GM18870 (cell line): ENCODE results near the gene CRAT.

Experiments used
- ATAC-seq: cut with Tn5 transposase; IDR thresholded peaks from one replicate; pipeline ENCODE4 v1.9.1; 2021; ENCODE audit warnings: moderate library complexity; ENCODE audit not compliant: unreplicated experiment

CRAT gene

DNA sequence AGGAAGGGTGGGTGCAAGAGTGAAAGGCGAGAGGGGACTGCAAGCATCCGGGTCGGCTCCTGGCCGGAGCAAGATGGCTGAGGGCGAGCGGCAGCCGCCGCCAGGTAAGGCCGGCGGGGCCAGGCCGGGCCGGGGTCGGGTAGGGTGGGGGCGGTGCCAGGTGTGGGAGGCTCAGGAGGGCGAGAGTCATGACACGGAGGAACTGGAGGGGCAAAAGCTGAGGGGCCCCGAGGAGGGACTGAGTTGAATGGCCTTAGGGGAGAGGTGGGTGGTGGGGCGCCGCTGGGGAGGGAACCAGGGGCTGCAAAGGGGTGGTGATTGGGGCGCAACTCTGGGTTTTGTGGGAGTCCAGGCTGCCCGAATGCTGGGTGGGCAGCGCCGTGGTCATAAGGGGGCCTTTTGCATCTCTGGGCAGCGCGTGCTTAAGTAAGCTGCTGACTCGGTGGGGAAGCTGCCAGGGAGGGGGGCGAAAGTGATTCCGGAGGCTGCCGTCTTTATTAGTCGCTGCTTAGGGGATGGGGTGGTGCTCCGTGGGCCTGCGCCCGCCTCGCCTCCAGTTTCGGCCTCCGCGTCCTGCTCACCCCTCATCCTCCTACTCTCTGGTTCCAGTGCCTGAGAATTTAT is 1.0 kb upstream of the CRAT start:
- no peak for ATAC-seq

DNA sequence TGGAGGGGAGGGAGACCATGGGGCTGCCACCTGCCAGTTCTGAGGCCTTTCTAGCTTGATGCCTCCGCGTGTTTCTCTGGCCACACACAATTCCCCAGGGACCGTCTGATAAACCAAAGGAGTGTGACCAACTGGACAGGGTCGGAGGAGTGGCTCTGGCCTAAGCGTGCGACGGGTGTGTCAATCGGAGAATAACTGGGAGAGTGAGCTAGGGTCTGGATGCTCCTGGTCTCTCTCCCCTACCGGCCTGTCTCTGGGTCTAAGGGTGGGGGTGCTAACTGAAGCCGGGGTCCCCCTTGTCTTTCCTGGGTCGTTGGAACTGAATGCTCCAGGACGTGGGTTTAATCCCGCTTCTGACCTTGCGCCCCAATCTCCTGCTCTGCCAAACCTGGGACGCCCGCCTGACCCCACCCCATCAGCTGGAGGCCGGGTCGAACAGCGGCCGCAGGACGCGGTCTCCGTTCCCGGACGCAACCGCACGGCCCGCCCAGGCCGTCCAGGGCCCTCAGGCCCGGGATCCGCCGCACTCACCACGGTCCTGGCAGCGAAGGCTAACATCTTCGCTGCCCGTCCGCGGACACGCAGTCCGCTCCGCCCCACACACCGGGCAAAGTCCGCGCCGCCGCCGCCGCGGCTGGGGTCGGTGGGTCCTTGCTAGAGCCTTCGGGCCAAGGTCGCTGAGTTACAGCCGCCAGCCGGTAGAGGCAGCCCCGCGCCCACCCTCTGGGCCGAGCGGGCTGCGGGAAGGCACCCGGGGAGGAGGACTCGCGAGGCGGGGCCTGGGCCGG is 447 bp downstream of the CRAT start:
- no peak for ATAC-seq

DNA sequence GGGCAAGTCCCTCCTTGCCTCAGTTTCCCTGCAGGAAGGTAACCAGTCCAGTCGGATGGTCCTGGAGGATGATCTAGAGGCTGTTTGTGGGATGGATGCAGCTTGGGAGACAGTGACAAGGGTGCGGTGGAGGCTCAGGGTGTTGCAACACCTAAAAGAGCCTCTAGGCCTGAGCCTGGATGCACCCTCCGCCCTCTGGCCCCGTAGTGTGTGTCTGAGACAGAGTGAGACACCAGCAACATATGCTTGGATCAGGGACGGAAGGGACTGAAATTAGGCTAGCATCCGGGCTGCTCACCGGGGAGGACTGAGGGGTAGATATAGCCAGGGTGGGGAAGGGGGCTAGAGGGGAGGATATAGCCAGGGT is 1.1 kb downstream of the CRAT start:
- ATAC-seq: no peak

DNA sequence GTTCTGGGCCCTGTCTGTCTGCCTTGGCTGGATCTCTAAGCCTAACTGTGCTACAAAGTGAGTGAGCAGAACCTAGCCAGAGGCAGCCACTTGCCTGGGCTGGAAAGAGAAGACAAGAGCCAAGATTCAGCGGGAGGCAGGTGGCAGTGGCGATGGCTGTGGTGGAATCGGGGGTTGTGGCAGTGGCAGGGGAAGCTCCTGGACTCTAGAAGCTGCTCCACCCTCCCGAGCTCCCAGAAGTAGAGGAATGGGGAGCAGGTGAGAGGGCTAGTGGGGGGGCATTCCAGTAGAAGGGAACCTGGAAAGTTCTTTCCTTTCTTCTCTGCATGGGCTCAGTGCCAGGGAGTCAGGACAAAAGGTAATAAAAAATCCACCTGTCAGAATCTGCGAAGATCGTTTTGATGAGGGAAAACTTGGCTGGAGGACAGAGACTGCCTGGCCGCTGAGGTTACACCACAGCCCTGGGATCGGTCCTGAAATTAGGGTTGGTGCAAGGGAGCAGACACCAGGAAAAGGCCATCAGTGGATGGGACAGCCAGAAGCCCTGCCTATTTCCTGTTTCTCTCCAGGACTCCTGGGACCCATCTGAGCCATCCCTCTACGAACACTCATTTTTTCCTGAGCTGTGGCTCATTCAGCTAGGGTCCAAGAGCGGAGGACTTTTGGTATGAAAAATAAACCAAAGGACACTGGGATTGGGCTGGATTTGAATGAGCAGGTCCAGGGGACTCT is 1.6 kb downstream of the CRAT start:
- ATAC-seq: no peak

DNA sequence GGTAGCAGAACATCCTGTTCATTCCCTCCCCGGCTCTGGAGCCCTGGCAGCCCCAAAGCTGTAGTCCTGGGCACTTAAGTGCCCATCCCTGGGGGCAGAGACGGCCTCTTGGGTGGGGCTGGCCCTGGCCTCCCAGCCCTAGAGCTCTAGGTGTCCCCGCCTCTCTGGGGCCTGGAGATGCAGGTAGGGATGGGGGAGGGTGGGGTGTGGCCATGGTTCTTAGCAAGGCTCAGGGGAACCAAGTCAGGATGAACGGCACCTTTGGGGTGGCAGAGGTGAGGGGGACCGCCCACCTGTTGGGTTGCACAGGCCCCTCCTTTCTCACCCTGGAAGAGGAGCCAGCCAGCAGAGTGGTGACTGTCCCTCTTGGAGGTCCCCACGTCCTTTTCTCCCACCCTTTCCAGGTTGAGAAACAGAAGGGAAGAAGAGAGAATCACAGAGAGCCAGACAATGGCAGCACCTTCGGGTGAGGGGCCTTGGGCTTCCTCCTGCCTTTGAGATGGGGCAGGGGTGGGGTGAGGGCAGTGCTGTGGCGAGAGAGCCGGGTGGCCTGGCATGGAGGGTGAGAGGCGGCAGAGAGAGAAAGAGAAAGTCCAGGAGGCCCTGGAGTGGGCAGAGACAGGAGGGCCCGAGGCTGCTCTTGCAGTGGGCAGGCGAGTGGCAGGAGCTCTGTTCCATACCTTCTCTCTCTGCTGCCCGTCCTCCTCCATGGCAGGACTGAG is 2.3 kb downstream of the CRAT start:
- ATAC-seq: no peak

DNA sequence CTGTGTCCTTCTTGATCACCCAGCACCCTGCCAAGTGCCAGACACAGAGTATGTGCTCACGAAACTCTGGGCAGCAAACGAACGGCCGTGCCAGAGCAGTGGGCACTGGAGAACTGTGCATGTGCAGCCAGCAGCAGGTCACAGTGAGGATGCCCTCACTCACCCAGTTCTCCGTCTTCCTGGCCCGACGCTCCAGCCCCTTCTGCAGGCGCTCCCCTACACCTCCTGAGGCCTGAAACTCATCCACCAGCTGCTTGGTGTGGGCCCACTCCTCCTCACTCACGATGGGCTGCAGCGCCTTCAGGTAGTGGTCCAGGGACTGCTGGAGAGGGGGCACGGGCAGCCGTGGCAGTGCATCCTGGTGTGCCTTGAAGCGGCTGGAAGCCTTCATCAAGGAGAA is 2.9 kb downstream of the CRAT start:
- no peak for ATAC-seq

DNA sequence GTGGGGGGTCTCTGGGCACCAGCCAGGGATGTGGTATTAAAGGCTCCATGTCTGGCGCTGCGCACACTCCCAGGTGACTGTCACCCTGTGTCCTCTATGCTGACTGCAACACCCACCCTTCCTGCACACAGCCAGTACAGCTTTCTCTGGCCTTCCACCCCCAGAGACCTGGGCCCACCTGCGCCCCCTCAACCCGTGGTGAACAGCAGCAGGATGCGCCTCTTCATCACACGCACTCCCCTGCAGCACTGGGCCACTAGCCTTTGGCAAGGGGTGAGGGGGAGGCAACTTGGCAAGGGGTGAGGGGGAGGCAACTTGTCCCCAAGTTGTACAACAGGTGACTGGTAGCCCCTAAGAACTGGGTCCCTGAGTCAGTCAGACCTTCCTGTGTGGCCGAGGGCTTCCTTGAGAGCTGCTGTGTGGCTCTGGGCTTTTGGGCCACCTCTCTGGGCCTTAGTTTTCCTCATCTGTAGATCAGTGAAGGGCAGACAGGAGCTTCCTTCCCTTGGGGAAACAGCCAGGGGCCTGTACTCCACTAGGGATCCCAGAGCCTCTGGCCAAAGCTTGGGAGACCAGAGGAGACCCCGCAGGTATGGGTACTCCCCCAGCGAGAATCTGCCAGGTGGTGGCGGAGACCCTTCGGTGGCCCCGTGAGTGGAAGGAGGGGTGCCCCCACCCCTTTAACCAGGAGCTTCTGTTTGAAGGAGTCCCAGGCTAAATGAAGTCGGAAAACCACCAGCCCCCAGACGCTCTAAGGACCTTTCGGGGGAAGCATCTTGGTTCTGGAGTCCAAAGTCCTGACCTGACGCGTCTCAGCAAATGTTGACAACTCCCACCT is 4.5 kb downstream of the CRAT start:
- ATAC-seq: no peak

DNA sequence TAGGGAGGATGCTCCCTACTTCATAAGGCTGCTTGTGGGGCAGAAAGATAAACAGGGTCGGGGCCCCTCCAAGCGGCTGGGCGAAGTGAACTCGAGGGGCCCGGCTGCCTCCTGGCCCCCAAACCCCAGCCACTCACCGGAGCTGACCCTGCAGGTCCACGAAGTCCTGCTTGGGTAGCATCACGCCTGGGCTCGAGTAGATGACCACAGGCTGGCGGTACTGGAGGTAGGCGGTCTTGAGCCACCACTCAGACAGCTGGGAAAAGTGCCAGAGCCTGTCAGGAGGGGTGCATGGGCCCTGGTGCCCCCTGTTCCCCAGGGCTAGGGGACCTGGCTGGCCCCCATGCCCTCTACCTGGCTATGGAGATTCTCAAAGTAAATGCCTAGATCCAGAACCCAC is 6.5 kb downstream of the CRAT start:
- ATAC-seq: no peak

DNA sequence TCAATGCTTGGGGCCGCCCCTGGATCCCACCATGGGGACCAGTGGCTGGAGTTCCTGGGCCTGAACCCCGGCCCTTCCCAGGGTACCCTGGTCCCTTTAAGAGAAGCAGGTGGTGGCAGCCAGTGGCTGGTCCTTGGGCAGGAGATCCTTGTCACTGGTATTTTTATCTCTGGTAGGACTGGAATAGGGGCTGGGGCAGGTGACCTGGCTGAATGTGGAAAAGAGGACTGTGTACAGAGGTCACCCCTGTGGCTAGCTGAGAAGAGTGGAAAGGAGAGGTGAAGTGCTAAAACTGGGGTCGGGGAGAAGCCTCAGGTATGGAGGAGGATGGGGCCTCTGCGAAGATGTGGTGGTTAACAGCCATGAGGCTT is 7.0 kb downstream of the CRAT start:
- no peak for ATAC-seq

DNA sequence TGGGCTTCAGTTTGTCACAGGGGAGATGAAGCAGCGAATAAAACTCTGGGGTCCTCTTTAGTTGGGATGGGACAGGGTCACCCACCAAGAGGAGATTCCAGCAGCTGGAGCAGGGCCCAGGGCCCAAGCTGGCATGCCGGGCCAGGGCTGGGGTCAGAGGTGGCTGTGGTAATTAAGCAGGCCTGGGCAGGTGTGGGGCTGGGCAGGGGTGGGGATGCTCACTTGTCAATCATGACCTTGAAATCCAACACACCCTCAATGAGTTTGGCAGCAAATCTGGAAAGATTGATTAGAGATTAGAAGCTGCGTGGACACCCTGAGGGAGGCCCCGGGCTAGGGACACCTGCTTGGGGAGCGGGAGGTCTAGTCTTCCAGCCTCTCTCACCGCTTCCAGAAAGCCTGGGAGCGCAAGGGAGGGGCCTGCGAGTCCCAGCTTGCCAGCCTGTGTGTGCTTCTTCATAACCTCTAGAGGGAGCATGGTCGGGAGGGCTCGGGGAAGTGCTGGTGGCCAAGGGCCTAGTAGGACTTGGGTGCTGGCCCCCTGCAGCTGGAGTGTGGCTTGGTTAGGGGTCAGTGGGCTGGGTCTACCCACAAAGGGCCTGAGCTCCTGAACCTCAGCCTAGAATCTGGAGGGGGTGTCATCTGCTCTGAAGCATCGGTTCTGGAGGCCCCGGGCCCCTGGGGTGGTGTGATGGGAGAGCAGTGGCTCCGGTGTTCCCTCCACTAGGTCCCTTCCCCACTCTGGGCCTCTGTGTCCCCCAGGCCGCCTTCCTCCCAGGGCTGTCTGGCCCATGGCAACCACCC is 7.6 kb downstream of the CRAT start:
- ATAC-seq: no peak

DNA sequence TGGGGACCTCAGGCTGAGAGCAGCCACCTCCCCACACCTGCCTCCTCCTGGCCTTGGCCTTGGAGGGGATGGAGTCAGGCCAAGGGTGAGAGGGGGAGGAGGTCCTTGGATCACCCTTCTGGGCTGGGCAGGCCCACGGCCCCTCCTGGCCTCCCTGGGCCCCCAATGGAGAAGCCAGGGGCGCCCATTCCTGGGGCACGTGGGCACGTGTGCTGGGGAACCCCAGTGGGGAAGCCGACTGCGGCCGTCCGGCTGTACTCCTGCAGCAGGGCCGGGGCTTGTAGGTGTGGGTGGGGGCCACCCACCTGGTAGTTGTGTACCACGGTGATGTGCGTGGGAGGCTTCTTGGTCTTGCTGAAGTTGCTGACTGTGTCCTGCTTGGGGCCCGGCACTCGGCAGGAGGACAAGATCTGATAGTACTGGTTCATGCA is 8.5 kb downstream of the CRAT start:
- no peak for ATAC-seq

DNA sequence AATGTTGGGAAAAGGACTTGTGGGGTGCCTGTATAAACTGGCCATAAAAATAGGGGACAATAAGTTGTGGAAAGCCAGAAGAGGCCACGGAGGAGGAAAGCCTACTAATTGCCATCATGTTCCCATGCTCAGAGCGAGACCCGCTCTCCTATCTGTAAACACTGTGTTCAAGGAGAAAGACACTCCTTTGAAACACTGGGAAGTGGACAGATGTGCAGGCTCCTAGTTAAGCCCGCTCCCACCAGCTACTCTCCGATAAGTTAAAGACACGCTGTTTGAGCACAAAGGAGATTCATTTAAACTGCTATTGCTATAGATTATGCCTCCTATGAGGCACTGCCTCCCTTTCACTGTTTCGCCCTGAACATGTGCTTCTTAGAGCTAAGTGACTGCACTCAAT is 9.3 kb downstream of the CRAT start:
- no peak for ATAC-seq

DNA sequence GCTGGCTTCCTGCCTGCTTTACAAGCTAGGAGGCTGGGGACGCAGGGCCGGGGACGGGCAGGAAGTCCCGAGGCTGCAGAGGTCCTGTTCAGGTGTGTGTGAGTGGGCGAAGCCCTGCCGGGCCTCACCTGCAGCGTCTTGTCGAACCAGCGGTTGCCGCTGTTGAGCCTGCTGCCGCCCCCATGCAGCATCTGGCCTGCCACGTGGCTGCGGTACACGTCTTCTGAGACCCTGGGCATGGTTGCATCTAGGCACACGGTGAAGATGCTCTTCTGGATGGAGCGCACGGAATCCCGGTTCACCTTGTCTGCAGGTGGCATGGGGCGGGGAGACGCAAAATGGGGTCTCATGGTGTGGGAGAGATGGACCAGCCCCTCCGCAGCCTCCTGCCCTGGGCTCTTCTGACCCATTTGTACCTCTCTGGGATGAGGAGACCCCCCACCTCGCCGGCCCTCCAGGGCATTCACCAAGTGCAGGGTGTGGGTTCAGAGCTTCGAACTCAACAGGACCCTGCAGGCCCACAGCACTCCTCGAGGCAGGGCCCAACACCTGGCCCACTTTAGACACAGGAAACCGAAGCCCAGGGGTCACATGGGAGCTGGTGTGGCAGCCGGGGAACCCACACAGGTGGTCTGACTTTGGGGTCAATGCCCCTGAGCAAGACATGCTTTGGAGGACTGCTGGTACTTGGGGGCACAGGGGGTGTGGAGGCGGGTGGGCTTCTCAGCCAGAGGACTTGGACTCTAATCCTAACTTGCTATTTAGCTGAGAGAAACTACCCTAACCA is 10.0 kb downstream of the CRAT start:
- ATAC-seq: no peak

DNA sequence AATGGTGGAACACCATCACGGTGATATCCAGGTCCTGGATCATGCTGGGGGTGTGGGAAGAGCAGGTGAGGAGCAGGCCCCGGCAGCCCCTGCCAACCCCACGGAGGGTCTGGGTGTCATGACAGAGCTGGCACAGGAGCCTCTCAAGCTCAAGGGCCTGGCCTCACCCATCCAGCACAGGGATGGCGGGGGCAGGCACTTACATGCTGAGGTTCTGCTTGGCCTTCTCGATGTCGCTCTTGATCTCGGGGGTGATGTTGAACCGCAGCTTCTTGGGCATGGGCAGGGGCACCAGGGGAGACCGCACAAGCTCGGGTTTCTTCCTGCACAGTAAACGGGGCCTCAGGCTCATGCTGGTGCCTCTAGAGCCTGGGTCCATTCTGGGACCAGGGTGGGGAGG is 12.3 kb downstream of the CRAT start:
- ATAC-seq: no peak

DNA sequence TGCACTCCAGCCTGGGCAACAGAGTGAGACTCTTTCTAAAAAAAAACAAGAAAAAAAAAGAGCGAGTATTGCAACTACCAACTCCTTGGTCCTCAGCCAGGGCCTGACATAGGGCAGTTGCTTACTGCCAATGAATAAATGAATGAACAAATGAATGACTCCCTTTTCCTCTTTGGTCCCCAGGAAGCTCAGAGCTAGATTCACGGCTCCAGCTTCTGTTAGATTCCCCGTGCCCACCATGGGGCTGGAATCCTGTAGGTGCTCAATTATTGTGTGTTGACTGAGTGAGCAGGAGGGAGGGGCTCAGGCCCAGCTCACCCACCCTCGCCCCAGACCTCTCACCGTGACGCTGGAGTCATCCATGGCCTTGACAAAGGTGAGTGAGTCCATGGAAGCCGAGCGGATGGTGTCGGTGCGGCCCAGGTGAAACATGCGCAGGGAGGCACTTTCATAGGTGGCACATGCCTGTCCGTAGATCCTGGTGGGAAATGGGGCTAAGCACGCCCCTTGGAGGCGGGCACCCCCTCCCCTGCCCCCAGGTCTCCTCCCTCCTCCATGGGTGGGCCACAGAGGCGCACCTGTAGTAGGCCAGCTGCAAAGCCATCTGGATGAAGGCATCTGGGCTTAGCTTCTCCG is 12.8 kb downstream of the CRAT start:
- no peak for ATAC-seq

DNA sequence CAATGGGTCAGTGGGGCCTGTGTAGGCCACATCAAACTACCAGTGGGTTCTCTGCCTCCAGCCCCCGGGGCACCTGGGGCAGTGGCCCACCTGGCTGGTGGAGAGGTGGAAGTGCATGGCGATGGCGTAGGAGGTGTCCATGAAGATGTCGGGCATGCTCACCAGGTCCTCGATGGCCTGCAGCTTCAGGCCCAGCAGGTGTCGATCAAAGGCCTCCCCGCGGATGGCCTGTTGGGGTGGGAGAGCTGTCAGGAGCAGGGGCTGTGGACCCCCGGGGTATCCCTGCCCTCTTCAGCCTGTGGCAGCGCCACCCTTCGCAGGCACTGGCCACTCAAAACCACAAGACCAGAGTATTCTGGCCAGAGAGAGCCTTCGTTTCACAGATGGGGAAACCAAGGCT is 14.7 kb downstream of the CRAT start:
- no peak for ATAC-seq

DNA sequence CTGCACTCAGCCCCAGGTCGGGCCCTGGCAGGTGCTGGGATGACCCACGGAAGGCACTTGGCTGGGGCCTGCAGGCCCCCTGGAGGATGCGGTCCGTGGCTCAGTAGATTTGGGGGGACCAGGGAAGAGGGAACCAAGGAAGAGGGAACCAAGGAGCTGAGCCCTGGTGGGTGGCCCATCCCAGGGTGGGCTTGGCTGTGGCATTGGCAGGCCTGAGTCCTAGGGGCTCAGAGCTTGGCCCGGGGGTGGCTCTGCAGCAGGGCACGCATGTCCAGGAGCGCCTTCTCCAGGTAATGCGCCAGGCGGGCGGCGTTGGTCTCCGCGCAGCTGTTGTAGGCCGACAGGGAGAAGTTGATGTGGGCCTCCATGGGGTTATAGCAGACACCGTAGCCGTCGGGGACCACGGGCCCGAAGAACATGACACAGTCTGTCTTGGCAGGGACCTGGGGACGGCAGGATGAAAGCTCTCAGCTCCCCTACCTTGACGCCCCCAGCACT is 15.4 kb downstream of the CRAT start:
- ATAC-seq: no peak

DNA sequence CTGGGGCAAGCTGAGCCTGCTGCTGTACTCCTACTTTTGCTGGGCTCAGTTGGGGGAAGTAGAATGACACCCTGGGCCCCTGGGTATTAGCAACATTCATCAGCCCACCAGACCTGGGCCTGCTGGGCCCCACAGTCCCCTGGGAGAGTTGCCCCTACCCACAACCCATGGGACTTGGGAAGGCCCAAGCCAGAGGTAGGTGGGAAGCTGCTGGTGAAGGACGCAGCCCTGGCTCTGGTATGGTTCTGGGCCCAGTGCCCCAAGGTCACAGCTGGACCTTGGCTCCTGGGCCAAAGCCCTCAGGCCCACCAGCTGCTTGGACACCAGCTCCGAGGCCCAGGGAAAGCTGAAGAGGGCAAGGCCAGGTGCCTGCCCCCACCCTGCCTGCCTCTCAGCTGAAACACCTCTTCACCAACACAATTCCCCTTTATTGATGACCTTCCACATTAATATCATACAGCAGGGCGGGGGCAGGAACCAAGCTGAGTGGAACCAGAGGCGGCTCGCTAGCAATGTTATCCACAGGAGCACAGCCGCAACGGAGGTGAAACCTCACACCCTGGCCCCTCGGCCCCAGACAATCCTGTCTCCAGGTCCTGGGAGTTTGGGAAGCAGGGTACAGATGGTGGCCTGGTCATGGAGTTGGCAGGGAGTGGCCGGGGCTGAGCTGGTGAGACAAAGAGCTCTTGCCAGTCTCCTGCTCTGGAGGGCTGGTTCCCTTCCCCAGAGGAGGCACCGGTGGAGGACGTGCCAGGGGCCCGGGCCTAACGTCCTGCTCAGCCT is 16.0 kb downstream of the CRAT start:
- no peak for ATAC-seq
